HEK293 (cell line): ENCODE measurements around the gene ABCA2.

ENCODE experiments used
- CTCF ChIA-PET: fragments of 350-600 bp; formaldehyde crosslinking; extraction: SDS; loops from one replicate; lab custom pipeline; 2021; ENCODE audit warnings: antibody characterized with exemption; lab: Yijun Ruan, JAX
- POLR2A ChIA-PET: fragments of 300-600 bp; formaldehyde crosslinking; extraction: SDS; loops from one replicate; lab custom pipeline; 2020; ENCODE audit warnings: antibody characterized with exemption, inconsistent platforms; lab: Yijun Ruan, JAX
- H3K27ac ChIP-seq: fragments of 200-500 bp; sonication (Bioruptor generic); 2 replicates; pipeline ENCODE4 v1.5.1; 2014; ENCODE audit warnings: low read depth, low read length, control low read depth, inconsistent platforms; ENCODE audit errors: extremely low read depth
- H3K36me3 ChIP-seq, 2 experiments: fragments of 200-500 bp in 1 of 2; sonication (Bioruptor generic) in 1 of 2; 1 replicate in 1 of 2; 2 replicates in 1 of 2; pipeline ENCODE4 v1.5.1; 2014 to 2017; ENCODE audit warnings: inconsistent platforms in 2 of 2, low read length in 2 of 2; ENCODE audit not compliant: control insufficient read depth in 2 of 2, insufficient read depth in 1 of 2
- H3K4me1 ChIP-seq: fragments of 200-500 bp; sonication (Bioruptor generic); 2 replicates; pipeline ENCODE4 v1.5.1; 2014; ENCODE audit warnings: mild to moderate bottlenecking, low read length, inconsistent platforms; ENCODE audit not compliant: control insufficient read depth, insufficient read depth
- H3K4me3 ChIP-seq: 2 replicates; pipeline ENCODE4 v1.5.1; 2011; ENCODE audit warnings: low read depth, mild to moderate bottlenecking, control low read depth, low read length, moderate library complexity
- H3K9me3 ChIP-seq: fragments of 200-500 bp; sonication (Bioruptor generic); 2 replicates; pipeline ENCODE4 v1.5.1; 2014; ENCODE audit warnings: low read depth, low read length, inconsistent platforms; ENCODE audit not compliant: control insufficient read depth, insufficient read depth
- GLIS1 ChIP-seq: fragments of 450-650 bp; formaldehyde crosslinking; IDR thresholded peaks from 2 replicates; pipeline ENCODE4 v1.5.1; 2016; ENCODE audit warnings: missing biosample characterization, missing genetic modification characterization
- OVOL3 ChIP-seq: fragments of 450-650 bp; formaldehyde crosslinking; IDR thresholded peaks from 2 replicates; pipeline ENCODE4 v1.5.1; 2016; ENCODE audit warnings: missing biosample characterization, missing genetic modification characterization
- SCRT2 ChIP-seq: fragments of 450-650 bp; formaldehyde crosslinking; IDR thresholded peaks from 2 replicates; pipeline ENCODE4 v1.5.1; 2016; ENCODE audit warnings: missing biosample characterization, missing genetic modification characterization
- ZBTB48 ChIP-seq: fragments of 450-650 bp; formaldehyde crosslinking; IDR thresholded peaks from 2 replicates; pipeline ENCODE4 v1.5.1; 2016; ENCODE audit warnings: missing biosample characterization, missing genetic modification characterization
- ZNF157 ChIP-seq: fragments of 450-650 bp; formaldehyde crosslinking; IDR thresholded peaks from 2 replicates; pipeline ENCODE4 v1.5.1; 2016; ENCODE audit warnings: missing biosample characterization, missing genetic modification characterization
- ZNF184 ChIP-seq: fragments of 450-650 bp; IDR thresholded peaks from 2 replicates; pipeline ENCODE4 v1.5.1; 2018; ENCODE audit warnings: missing biosample characterization, mild to moderate bottlenecking, missing genetic modification characterization
- ZNF423 ChIP-seq: fragments of 450-650 bp; formaldehyde crosslinking; IDR thresholded peaks from 2 replicates; pipeline ENCODE4 v1.5.1; 2016; ENCODE audit warnings: missing biosample characterization, missing genetic modification characterization
- ZNF600 ChIP-seq: fragments of 450-650 bp; formaldehyde crosslinking; IDR thresholded peaks from 2 replicates; pipeline ENCODE4 v1.5.1; 2016; ENCODE audit warnings: missing biosample characterization, missing genetic modification characterization
- ZNF623 ChIP-seq: fragments of 450-650 bp; formaldehyde crosslinking; IDR thresholded peaks from 2 replicates; pipeline ENCODE4 v1.5.1; 2016; ENCODE audit warnings: missing biosample characterization, missing genetic modification characterization
- ZNF701 ChIP-seq: fragments of 450-650 bp; formaldehyde crosslinking; IDR thresholded peaks from 2 replicates; pipeline ENCODE4 v1.5.1; 2016; ENCODE audit warnings: missing biosample characterization, missing genetic modification characterization
- ZNF785 ChIP-seq: fragments of 450-650 bp; formaldehyde crosslinking; IDR thresholded peaks from 2 replicates; pipeline ENCODE4 v1.5.1; 2016; ENCODE audit warnings: missing biosample characterization, missing genetic modification characterization
- ZNF791 ChIP-seq: fragments of 450-650 bp; formaldehyde crosslinking; IDR thresholded peaks from 2 replicates; pipeline ENCODE4 v1.5.1; 2016; ENCODE audit warnings: missing biosample characterization, missing genetic modification characterization
- TF ChIP-seq, protein P1 (sequence below): fragments of 450-650 bp; formaldehyde crosslinking; IDR thresholded peaks from 2 replicates; pipeline ENCODE4 v1.5.1; 2016; ENCODE audit warnings: missing biosample characterization, missing genetic modification characterization
- TF ChIP-seq, protein P2 (sequence below): sonication (generic); formaldehyde crosslinking; IDR thresholded peaks from 2 replicates; pipeline ENCODE4 v1.8.1; 2022; ENCODE audit warnings: mild to moderate bottlenecking, moderate library complexity, missing genetic modification reagents
- TF ChIP-seq, protein P3 (sequence below): fragments of 450-650 bp; formaldehyde crosslinking; IDR thresholded peaks from 2 replicates; pipeline ENCODE4 v1.5.1; 2016; ENCODE audit warnings: missing biosample characterization, missing genetic modification characterization
- TF ChIP-seq, protein P4 (sequence below): fragments of 450-650 bp; formaldehyde crosslinking; IDR thresholded peaks from 2 replicates; pipeline ENCODE4 v1.5.0; 2017; ENCODE audit warnings: missing biosample characterization, missing genetic modification characterization, borderline replicate concordance

ABCA2 gene

DNA sequence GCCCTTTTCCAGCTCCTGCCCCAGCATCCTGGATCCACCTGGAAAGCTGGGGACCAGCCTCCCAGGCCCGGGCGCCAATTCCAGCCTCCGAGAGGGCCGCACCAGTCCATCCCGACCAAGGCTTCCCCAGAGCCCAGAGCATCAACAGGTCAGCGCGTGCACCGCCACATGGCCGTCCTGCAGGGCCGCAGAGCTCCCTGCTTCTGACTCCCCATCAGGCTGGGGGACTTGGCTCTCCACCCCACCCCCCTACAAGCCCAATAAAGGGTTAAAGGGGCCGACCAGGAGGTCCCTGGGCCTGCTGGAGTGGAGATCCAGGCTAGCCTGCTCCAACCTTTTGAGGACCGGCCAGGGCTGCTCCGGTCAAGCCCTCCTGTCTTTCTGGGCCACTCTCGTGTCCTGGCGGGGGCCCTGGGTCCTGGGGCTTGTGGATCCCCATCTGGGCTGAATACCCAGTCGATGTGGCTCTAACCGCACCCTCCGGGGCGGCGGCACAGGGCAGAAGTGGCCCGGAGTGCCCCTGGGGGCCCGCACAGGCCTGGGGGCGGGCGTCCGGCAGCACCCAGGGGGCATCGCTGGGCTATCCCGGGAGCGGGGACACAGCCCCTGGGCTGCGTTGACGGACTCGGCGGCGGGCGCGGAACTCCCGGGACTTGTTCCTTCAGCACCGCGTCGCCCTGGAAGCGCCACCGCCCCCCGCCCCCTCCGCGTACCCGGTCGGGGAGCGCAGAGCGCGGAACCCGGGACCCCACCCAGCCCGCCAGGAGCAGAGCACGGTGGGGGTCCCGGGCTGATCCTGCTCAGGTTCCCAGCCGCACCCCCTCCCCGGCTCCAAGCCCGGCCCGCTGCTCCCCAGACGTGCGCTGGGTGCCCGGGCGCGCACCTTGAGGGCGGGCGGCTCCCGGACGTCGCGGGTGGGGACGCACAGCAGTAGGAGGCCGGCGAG is 25.2 kb upstream of the ABCA2 start:
- ChIA-PET POLR2A (interaction anchor here (0.6 to 1.7 kb wide), 8 partner anchors 11 to 247 kb away, joined by 3 to 7 read pairs (median 4); partner anchors contain the start of genes MAN1B1, SAPCD2 and UAP1L1), CTCF (interaction anchor here (0.8 to 10.1 kb wide), 5 partner anchors 14 to 184 kb away, joined by 3 to 166 read pairs (median 4); partner anchors contain the start of genes MAN1B1 and SAPCD2)
- Histone ChIP-seq H3K4me3 (peak overlapping the region; percentile 18), H3K27ac (no peak overlapping the region), H3K36me3 (no peaks in the 10 kb centered on the region), H3K9me3 (no peaks in the 10 kb centered on the region), H3K4me1 (no peaks in the 10 kb centered on the region)
- TF ChIP-seq ZNF600 (0 out of 2 replicates have a peak, but pooled peaks have one; percentile 11), ZNF157 (tag by site-specific recombination) (no peak), ZNF785 (no peak), SCRT2 (peak; percentile 77), ZNF623 (no peak), ZNF701 (tag by site-specific recombination) (no peak), ZNF791 (tag by site-specific recombination) (no peak), ZNF423 (no peak), OVOL3 (tag by site-specific recombination) (no peak)
- TF ChIP-seq, protein P1, sequence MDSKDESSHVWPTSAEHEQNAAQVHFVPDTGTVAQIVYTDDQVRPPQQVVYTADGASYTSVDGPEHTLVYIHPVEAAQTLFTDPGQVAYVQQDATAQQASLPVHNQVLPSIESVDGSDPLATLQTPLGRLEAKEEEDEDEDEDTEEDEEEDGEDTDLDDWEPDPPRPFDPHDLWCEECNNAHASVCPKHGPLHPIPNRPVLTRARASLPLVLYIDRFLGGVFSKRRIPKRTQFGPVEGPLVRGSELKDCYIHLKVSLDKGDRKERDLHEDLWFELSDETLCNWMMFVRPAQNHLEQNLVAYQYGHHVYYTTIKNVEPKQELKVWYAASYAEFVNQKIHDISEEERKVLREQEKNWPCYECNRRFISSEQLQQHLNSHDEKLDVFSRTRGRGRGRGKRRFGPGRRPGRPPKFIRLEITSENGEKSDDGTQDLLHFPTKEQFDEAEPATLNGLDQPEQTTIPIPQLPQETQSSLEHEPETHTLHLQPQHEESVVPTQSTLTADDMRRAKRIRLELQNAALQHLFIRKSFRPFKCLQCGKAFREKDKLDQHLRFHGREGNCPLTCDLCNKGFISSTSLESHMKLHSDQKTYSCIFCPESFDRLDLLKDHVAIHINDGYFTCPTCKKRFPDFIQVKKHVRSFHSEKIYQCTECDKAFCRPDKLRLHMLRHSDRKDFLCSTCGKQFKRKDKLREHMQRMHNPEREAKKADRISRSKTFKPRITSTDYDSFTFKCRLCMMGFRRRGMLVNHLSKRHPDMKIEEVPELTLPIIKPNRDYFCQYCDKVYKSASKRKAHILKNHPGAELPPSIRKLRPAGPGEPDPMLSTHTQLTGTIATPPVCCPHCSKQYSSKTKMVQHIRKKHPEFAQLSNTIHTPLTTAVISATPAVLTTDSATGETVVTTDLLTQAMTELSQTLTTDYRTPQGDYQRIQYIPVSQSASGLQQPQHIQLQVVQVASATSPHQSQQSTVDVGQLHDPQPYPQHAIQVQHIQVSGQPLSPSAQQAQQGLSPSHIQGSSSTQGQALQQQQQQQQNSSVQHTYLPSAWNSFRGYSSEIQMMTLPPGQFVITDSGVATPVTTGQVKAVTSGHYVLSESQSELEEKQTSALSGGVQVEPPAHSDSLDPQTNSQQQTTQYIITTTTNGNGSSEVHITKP: no peak
- TF ChIP-seq, protein P2, sequence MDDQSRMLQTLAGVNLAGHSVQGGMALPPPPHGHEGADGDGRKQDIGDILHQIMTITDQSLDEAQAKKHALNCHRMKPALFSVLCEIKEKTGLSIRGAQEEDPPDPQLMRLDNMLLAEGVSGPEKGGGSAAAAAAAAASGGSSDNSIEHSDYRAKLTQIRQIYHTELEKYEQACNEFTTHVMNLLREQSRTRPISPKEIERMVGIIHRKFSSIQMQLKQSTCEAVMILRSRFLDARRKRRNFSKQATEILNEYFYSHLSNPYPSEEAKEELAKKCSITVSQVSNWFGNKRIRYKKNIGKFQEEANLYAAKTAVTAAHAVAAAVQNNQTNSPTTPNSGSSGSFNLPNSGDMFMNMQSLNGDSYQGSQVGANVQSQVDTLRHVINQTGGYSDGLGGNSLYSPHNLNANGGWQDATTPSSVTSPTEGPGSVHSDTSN: no peak
- TF ChIP-seq, protein P3, sequence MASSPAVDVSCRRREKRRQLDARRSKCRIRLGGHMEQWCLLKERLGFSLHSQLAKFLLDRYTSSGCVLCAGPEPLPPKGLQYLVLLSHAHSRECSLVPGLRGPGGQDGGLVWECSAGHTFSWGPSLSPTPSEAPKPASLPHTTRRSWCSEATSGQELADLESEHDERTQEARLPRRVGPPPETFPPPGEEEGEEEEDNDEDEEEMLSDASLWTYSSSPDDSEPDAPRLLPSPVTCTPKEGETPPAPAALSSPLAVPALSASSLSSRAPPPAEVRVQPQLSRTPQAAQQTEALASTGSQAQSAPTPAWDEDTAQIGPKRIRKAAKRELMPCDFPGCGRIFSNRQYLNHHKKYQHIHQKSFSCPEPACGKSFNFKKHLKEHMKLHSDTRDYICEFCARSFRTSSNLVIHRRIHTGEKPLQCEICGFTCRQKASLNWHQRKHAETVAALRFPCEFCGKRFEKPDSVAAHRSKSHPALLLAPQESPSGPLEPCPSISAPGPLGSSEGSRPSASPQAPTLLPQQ (tag by site-specific recombination): no peak
- TF ChIP-seq, protein P4, sequence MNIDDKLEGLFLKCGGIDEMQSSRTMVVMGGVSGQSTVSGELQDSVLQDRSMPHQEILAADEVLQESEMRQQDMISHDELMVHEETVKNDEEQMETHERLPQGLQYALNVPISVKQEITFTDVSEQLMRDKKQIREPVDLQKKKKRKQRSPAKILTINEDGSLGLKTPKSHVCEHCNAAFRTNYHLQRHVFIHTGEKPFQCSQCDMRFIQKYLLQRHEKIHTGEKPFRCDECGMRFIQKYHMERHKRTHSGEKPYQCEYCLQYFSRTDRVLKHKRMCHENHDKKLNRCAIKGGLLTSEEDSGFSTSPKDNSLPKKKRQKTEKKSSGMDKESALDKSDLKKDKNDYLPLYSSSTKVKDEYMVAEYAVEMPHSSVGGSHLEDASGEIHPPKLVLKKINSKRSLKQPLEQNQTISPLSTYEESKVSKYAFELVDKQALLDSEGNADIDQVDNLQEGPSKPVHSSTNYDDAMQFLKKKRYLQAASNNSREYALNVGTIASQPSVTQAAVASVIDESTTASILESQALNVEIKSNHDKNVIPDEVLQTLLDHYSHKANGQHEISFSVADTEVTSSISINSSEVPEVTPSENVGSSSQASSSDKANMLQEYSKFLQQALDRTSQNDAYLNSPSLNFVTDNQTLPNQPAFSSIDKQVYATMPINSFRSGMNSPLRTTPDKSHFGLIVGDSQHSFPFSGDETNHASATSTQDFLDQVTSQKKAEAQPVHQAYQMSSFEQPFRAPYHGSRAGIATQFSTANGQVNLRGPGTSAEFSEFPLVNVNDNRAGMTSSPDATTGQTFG (tag by site-specific recombination): no peak

DNA sequence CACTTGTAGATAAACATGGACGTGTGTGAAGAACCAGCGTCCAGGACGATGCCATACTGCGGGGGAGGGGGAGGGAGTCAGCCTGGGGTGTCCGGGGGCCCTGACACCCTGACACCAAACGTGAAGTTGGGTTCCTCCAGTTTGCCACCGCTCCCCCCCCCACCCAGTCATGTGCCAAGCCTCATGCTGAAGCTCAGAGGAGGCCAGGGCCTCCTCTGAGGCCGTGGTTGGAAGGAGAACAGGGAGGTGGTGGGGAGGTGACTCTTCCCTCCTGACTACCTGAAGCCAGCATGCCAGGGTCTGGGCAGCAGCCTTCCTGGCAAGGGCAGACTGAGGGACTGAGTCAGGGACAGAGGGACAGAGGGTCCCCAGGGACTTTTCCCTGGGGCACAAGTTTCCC is 24.3 kb upstream of the ABCA2 start:
- no peaks in the 10 kb centered on the region for H3K4me1 ChIP-seq
- ChIA-PET CTCF (interaction anchor here (0.8 to 10.1 kb wide), 5 partner anchors 15 to 185 kb away, joined by 3 to 166 read pairs (median 4); partner anchors contain the start of genes MAN1B1 and SAPCD2), POLR2A (interaction anchor here (0.6 to 1.7 kb wide), 7 partner anchors 12 to 248 kb away, joined by 3 to 7 read pairs (median 3); partner anchors contain the start of genes MAN1B1 and SAPCD2)
- no peak overlapping the region for H3K4me3 ChIP-seq
- TF ChIP-seq GLIS1 (tag by site-specific recombination) (peak; percentile 91), ZNF184 (no peak), ZBTB48 (tag by site-specific recombination) (0 out of 2 replicates have a peak, but pooled peaks have one; percentile 17)
- no peak overlapping the region for H3K27ac ChIP-seq
- H3K36me3 ChIP-seq: no peaks in the 10 kb centered on the region
- H3K9me3 ChIP-seq: no peaks in the 10 kb centered on the region
